NCI-H2107 treated with DMSO at 0.1 percent for 48 hours (cell line): ENCODE results near the gene CTTN.

Source experiments
- DNase-seq: peaks from one replicate; lab custom pipeline; 2025; ENCODE audit not compliant: unreplicated experiment; lab: John Stamatoyannopoulos, UW

The CTTN gene

GRCh38 chr11:70409437-70409836 is 11.1 kb downstream of the CTTN start:
- DNase-seq: no peak

DNA sequence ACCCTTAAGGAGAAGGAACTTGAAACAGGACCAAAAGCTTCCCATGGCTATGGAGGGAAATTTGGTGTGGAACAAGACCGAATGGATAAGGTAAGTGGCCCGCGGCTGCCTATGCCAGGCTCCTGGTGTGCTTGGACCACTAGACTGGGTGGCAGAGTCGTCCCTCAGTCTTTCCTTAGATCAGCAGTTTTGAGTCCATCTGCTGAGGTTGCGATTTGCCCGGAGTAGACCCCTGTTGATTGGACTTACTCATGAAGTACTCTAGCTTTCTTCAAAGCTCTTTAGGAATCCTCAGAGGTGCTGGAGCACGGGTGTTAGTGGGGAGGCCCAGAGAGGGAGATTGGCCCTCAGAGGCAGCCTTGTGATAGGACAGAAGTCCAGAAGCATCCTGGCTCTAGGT is 11.5 kb downstream of the CTTN start:
- DNase-seq: no peak

- DNase-seq: no peak
Observed at GRCh38 chr11:70410276-70411205, 12.2 kb downstream of the CTTN start.

DNA sequence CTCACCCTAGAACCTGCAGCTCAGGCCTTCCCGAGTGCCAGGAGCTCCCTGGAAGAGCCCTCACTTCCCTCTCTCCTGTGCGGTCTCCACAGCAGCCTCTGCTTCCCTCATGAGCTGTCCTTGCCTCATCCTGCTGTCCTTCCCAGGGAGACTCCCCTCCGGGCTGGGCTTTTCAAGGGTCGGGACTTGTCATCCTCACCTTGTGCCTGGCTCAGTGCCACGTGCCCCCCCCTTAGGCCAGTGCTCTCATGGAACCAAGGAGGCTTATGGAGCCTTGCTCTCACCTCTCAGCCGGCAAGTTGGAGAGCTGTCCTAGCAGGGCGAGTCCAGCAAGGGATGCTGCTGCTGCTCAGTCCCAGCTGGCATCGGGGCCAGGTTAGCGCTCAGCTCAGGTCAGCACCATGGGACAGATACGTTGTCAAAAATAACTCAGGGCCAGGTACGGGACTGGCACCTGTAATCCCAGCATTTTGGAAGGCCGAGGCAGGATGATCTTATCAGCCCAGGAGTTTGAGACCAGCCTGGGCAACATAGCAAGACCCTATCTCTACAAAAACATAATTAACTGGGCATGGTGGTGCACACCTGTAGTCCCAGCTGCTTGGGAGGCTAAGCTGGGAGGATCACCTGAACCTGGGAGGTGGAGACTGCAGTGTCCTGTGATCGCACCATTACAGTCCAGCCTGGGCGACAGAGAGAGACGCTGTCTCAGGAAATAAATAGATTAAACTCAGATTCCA is 13.6 kb downstream of the CTTN start:
- DNase-seq: no peak

DNA sequence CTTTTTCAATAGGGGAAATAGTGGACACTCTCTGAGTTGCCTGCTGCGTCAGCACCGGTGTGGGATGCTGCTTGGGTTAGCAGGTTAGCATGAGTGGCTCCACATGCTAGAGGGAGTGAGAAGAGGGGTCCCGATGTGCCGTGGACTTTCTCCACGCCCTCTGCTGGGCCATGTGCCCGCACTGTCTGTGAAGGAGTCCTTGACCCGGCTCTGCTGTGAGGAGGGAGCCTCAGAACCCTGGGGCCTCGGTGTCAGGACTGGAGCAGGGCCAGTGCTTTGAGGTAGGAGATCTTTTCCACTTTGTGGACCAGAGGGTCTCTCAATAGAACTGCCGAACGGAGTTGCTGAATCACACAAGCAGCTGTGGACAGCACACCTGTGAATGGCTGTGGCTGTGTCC is 14.8 kb downstream of the CTTN start:
- DNase-seq: no peak

- DNase-seq: no peak
Observed at GRCh38 chr11:70414341-70415100, 16.2 kb downstream of the CTTN start.

- no peak for DNase-seq
Observed at GRCh38 chr11:70415191-70415590, 16.9 kb downstream of the CTTN start.

GRCh38 chr11:70415642-70416395 is 17.5 kb downstream of the CTTN start:
- DNase-seq: no peak

DNA sequence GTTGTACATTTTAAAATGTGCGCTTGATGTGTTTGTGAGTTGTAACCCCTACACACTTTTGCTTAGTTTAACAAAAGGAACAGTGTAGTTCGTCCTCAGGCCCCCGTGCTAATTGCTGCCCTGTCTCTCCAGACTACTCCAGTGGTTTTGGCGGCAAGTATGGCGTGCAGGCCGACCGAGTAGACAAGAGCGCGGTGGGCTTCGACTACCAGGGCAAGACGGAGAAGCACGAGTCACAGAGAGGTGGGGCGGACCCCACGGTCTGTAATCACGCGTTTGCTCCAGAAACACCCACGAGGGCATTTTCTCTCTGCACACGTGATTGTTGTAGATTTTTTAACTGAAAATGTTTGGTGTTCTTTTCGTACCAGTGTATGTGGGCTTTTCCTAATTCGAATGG is 18.6 kb downstream of the CTTN start:
- no peak for DNase-seq

- no peak for DNase-seq
Observed at GRCh38 chr11:70418130-70418529, 19.8 kb downstream of the CTTN start.

DNA sequence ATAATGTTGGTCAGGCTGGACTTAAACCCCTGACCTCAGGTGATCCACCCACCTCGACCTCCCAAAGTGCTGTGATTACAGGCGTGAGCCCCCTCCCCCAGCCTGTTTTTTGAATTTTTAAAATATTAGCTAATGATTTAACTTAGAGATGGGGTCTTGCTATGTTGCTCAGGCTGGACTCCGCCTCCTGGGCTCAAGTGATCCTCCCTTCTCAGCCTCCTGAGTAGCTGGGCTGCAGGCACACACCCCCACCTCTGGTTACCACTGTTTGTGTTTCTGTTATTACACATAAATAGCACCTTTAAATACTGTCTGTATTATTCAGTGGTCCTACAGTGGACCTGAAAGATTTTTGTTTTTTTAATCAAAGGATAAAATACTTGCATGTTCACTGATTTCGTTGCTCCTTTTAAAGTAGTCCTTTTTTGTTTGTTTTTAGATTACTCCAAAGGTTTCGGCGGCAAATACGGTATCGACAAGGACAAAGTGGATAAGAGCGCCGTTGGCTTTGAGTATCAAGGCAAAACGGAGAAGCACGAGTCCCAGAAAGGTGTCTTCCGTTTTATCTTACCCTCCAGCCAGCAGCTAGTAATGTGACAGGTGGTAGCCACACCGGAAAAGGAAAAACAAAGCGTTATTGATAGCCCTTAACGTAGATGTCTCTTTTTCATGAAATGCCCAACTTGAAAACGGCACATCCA is 21.1 kb downstream of the CTTN start:
- DNase-seq: no peak

- DNase-seq: no peak
Observed at GRCh38 chr11:70420008-70420464, 21.7 kb downstream of the CTTN start.

DNA sequence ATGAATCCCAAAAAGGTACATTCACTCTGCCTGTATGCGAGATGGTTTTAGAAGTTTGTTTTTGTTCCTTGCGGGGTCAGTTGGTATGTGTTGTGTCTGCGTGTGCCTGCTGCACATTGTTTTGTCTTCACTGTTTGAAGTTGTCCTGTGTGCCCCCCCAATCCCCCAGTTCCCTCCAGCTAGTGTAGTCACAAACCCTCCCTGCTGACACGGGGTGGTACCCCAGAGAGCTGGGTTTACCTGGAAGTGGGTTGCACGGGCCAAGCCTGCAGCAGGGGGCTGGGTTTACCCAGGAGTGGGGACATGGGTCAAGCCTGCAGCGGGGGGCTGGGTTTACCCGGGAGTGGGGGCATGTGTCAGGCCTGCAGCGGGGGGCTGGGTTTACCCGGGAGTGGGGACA is 22.2 kb downstream of the CTTN start:
- DNase-seq: no peak

DNA sequence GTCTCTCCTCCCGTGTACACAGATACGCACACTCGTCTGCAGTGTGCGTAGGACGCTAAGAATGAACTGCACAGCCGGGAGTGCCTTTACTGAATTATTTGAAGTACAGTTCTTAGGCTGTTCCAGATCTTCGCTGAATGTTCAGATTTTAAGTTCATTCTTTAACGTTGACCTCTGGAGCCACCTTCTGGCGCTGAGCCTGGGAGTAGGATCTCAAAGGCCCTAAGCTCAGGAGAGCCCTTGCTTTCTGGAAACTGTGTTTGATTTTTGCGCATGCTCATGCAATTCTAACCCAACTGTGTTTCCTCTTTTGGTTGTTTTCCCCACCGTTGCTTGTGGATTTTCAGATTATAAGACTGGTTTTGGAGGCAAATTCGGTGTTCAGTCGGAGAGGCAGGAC is 22.8 kb downstream of the CTTN start:
- DNase-seq: no peak

- no peak for DNase-seq
Observed at GRCh38 chr11:70422692-70423522, 24.6 kb downstream of the CTTN start.

DNA sequence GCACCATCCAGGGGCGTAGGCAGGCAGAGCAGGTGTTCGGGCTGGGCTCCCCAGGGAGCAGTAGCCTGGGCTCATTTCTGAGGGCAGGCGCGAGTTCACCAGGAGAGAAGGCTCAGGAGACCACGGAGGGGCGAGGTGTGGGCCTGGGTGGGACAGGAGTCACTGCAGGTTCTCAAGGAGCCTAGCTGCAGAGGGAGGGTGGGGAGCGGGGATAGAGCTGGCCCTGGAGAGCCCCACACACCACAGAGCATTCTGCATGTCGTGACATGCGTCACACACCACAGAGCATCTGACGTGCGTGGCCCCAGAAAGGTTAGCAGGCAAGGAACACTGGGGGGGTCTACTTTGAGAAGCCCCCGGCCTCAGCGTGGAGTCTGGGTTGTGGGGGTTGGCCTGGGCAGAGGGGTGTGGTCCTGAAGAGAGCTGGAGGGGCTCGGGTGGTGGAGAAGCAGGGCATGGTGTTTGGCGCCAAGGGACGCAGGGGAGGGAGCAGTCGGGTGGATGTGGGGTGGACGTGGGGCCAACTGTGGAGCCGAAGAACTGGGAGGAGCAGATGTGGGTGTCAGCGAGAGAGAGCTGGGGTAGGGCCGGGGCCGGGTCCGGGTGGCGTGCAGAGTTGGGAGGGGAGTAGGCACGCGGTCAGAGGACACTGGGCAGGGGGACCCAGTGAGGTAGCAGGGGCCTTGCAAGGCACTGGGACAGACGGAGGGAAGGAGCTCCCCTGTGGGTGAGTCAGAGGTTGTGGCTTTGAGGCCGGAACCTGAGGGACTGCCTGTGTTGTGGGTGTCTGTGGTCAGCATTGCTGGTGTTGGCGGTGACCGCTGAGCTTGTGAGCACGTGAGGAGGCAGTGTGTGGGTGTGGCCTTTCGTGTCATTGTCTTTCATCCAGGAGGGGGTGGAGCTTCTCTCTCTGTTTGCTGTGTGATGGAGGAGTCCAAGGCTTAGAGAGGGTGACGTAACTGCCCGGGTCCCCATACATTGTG is 25.5 kb downstream of the CTTN start:
- DNase-seq: no peak

DNA sequence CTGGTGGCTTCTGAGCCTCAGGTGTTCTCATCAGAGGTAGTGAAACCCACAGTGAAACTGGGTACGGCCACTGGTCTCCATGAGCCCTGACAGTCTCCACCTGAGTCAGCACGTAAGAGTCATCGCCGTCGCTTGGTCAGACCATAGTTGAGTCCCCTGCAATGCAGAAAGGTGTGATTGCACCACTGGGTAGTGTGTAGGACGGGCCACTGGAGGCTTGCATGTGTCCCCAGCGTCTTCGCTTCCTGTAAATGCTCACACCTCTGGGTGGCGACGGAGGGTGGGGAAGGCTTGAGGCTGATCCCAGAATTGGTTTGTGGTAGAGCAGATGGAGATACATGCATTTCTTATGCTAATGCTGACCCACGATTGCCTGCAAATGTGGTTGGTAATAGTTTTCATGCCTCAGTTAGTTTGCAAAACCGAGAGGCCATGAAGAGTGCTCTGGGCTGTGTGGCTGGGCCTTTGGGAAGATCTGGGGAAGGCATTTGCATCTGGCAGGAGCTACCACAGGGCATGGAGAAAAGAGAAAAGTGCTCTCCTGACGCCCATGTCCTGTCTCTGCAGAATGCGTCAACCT is 26.5 kb downstream of the CTTN start:
- DNase-seq: no peak

DNA sequence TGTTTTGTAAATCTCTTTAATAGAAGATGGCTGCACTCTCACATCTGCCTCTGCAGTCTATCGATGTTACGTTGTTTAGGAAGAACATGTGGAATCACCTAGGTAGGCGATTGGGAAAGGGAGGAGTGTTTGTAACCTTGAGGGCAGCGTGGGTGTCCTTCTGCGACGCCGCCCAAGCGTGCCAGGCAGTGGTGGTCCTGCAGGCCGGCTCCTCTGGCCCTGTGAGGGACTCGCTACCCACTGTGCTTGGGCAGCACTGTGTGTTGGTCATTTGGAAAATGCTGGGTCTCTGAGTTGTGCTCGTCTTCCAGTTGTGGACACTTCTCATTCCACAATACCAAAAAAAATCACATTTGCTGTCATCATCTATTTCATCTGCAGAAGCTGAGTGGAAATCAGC is 29.1 kb downstream of the CTTN start:
- no peak for DNase-seq
